H1 (cell line): Measurements from ENCODE around the gene LRRIQ4. TPM values are rescaled to one million over a fixed set of nuclear protein-coding genes. Genes with fewer than 3 reads are reported as not detected.

Experiments
- CTCF ChIA-PET: fragments of 300-600 bp; sonication (Branson Sonifier 250); formaldehyde crosslinking; loops from one replicate; lab custom pipeline; 2021; ENCODE audit not compliant: partially characterized antibody; lab: Charles Lee
- POLR2A ChIA-PET: fragments of 300-600 bp; sonication (Branson Sonifier 250); formaldehyde crosslinking; loops from one replicate; lab custom pipeline; 2021; ENCODE audit warnings: inconsistent platforms; ENCODE audit not compliant: partially characterized antibody; lab: Charles Lee
- DNase-seq, 2 experiments: peaks; one replicate each; pipeline versions ENCODE4 v3.0.0 to v3.0.0-alpha.2; 2010 to 2022; ENCODE audit warnings: low spot score in 2 of 2, low read depth in 1 of 2, mixed read lengths in 1 of 2
- FAIRE-seq: peaks from 2 replicates; lab custom pipeline; 2011; peaks lifted over from hg19 to GRCh38; lab: Jason Lieb, UNC
- H2AFZ ChIP-seq: 2 replicates; pipeline ENCODE4 v1.8.1; 2012; ENCODE audit warnings: low read length, inconsistent platforms
- H2AK5ac ChIP-seq: 2 replicates; pipeline ENCODE4 v1.6.1; 2013; ENCODE audit warnings: low read depth, low read length
- H2BK120ac ChIP-seq: replicated peaks from 2 replicates; pipeline ENCODE3; 2013; ENCODE audit warnings: low read depth, low read length, inconsistent platforms
- H2BK12ac ChIP-seq: 2 replicates; pipeline ENCODE4 v1.6.1; 2013; ENCODE audit warnings: low read depth, low read length
- H2BK15ac ChIP-seq: 2 replicates; pipeline ENCODE4 v1.6.1; 2013; ENCODE audit warnings: low read length
- H2BK20ac ChIP-seq: 2 replicates; pipeline ENCODE4 v1.6.1; 2013; ENCODE audit warnings: low read length
- H2BK5ac ChIP-seq: 2 replicates; pipeline ENCODE4 v1.6.1; 2013; ENCODE audit warnings: low read depth, low read length
- H3K14ac ChIP-seq: 2 replicates; pipeline ENCODE4 v1.6.1; 2013; ENCODE audit warnings: inconsistent platforms; ENCODE audit not compliant: insufficient read length
- H3K18ac ChIP-seq: 2 replicates; pipeline ENCODE4 v1.6.1; 2013; ENCODE audit warnings: low read length; ENCODE audit errors: extremely low read depth
- H3K23ac ChIP-seq: 2 replicates; pipeline ENCODE4 v1.6.1; 2013; ENCODE audit warnings: inconsistent platforms; ENCODE audit not compliant: insufficient read length
- H3K23me2 ChIP-seq: 2 replicates; pipeline ENCODE4 v1.6.1; 2013; ENCODE audit warnings: low read depth, low read length
- H3K27ac ChIP-seq: 2 replicates; pipeline ENCODE4 v1.6.1; 2011; ENCODE audit warnings: low read depth, low read length, inconsistent platforms
- H3K27me3 ChIP-seq, 4 experiments: replicated peaks in 1 of 4; 1 replicate in 1 of 4; 2 replicates in 3 of 4; pipeline versions ENCODE4 v1.6.1 to v1.8.1; 2011 to 2013; ENCODE audit warnings: low read length in 3 of 4, mild to moderate bottlenecking in 3 of 4, inconsistent platforms in 2 of 4, mixed read lengths in 2 of 4, moderate library complexity in 1 of 4; ENCODE audit not compliant: control insufficient read depth in 3 of 4, insufficient read depth in 3 of 4; ENCODE audit errors: extremely low read depth in 1 of 4
- H3K36me3 ChIP-seq, 4 experiments: 2 replicates each; pipeline versions ENCODE4 v1.6.1 to v1.8.1; 2011 to 2013; ENCODE audit warnings: mild to moderate bottlenecking in 4 of 4, low read length in 3 of 4, moderate library complexity in 2 of 4, control low read depth in 1 of 4, inconsistent platforms in 1 of 4; ENCODE audit not compliant: insufficient read depth in 4 of 4, control insufficient read depth in 2 of 4
- H3K4ac ChIP-seq: replicated peaks from 2 replicates; pipeline ENCODE3; 2013; ENCODE audit warnings: low read length, low read depth, mixed read lengths, inconsistent platforms; ENCODE audit not compliant: insufficient read length
- H3K4me1 ChIP-seq, 4 experiments: replicated peaks in 1 of 4; 1 replicate in 1 of 4; 2 replicates in 3 of 4; pipeline versions ENCODE4 v1.6.1 to v1.8.1; 2011 to 2013; ENCODE audit warnings: low read length in 3 of 4, inconsistent platforms in 2 of 4, mixed read lengths in 1 of 4; ENCODE audit not compliant: insufficient read depth in 4 of 4, control insufficient read depth in 3 of 4
- H3K4me2 ChIP-seq, 2 experiments: 2 replicates each; pipeline versions ENCODE4 v1.6.1 to v1.8.1; 2011 to 2013; ENCODE audit warnings: low read depth in 2 of 2, low read length in 2 of 2, control low read depth in 1 of 2, inconsistent platforms in 1 of 2, mild to moderate bottlenecking in 1 of 2; ENCODE audit not compliant: insufficient read depth in 1 of 2
- H3K4me3 ChIP-seq, 4 experiments: fragments of 200-600, 300-600 bp in 1 of 4; sonication (generic), shearing (Covaris generic), sonication (Bioruptor Twin) in 1 of 4; 2 replicates each; pipeline versions ENCODE4 v1.5.1 to v1.8.1; 2011 to 2016; ENCODE audit warnings: low read length in 4 of 4, low read depth in 3 of 4, control low read depth in 2 of 4, inconsistent platforms in 2 of 4, mild to moderate bottlenecking in 2 of 4, mixed read lengths in 1 of 4, moderate library complexity in 1 of 4; ENCODE audit not compliant: insufficient read depth in 2 of 4; ENCODE audit errors: extremely low read depth in 1 of 4
- H3K56ac ChIP-seq: replicated peaks from 2 replicates; pipeline ENCODE3; 2013; ENCODE audit warnings: low read depth, mild to moderate bottlenecking, mixed read lengths, low read length, inconsistent platforms; ENCODE audit not compliant: insufficient read length
- H3K79me1 ChIP-seq: 2 replicates; pipeline ENCODE4 v1.6.1; 2013; ENCODE audit warnings: low read depth, low read length, control low read depth
- H3K79me2 ChIP-seq, 2 experiments: 2 replicates each; pipeline versions ENCODE4 v1.6.1 to v1.8.1; 2012 to 2013; ENCODE audit warnings: low read length in 2 of 2, mild to moderate bottlenecking in 2 of 2, inconsistent platforms in 1 of 2; ENCODE audit not compliant: insufficient read depth in 2 of 2, control insufficient read depth in 1 of 2
- H3K9ac ChIP-seq, 4 experiments: replicated peaks in 1 of 4; 1 replicate in 1 of 4; 2 replicates in 3 of 4; pipeline versions ENCODE4 v1.6.1 to v1.8.1; 2011 to 2013; ENCODE audit warnings: low read depth in 3 of 4, low read length in 3 of 4, control low read depth in 2 of 4, mild to moderate bottlenecking in 2 of 4, moderate library complexity in 2 of 4, inconsistent platforms in 1 of 4; ENCODE audit errors: extremely low read depth in 1 of 4
- H3K9me3 ChIP-seq, 2 experiments: 2 replicates each; pipeline versions ENCODE4 v1.6.1 to v1.8.1; 2012 to 2013; ENCODE audit warnings: mild to moderate bottlenecking in 2 of 2, moderate library complexity in 2 of 2, control low read depth in 1 of 2, inconsistent platforms in 1 of 2, low read depth in 1 of 2, low read length in 1 of 2, mixed read lengths in 1 of 2; ENCODE audit not compliant: insufficient read depth in 2 of 2
- H4K20me1 ChIP-seq, 2 experiments: replicated peaks in 1 of 2; 2 replicates each; pipeline versions ENCODE3 to v1.8.1; 2011 to 2013; ENCODE audit warnings: inconsistent platforms in 2 of 2, low read length in 2 of 2, mild to moderate bottlenecking in 1 of 2; ENCODE audit not compliant: insufficient read depth in 2 of 2, control insufficient read depth in 1 of 2
- H4K5ac ChIP-seq: 2 replicates; pipeline ENCODE4 v1.6.1; 2013; ENCODE audit warnings: low read length, low read depth, mixed read lengths, inconsistent platforms; ENCODE audit not compliant: insufficient read length
- H4K8ac ChIP-seq: 2 replicates; pipeline ENCODE4 v1.8.0; 2013; ENCODE audit warnings: mild to moderate bottlenecking, moderate library complexity, low read length, inconsistent platforms; ENCODE audit not compliant: insufficient read depth; ENCODE audit errors: extremely low read depth
- H4K91ac ChIP-seq: replicated peaks from 2 replicates; pipeline ENCODE3; 2013; ENCODE audit warnings: low read length, mixed read lengths, inconsistent platforms; ENCODE audit not compliant: insufficient read length
- RAD21 ChIP-seq, 2 experiments: IDR thresholded peaks in 1 of 2; conservative IDR thresholded peaks in 1 of 2; 2 replicates each; pipeline ENCODE4 v1.6.1; 2011; ENCODE audit warnings: low read depth in 2 of 2, low read length in 2 of 2, improper control_type of control experiment in 1 of 2, inconsistent platforms in 1 of 2, mild to moderate bottlenecking in 1 of 2, moderate library complexity in 1 of 2
- RFX5 ChIP-seq: IDR thresholded peaks from 2 replicates; pipeline ENCODE4 v1.6.1; 2011; ENCODE audit warnings: low read depth, low read length, improper control_type of control experiment, borderline replicate concordance
- WGBS, 2 experiments: shearing (Covaris generic) in 1 of 2; methylation state at CpG; one replicate each; pipeline versions ENCODE4 v1.1.6 to v1.1.7; 2013 to 2015; ENCODE audit warnings: low lambda C conversion rate in 2 of 2, mixed read lengths in 2 of 2, inconsistent platforms in 1 of 2, low coverage in 1 of 2, missing lambda C conversion rate in 1 of 2; ENCODE audit not compliant: insufficient replicate concordance in 2 of 2, insufficient coverage in 1 of 2, insufficient read length in 1 of 2; ENCODE audit errors: extremely low coverage in 1 of 2, missing lambda C conversion rate in 1 of 2; 5-methylcytosine and 5-hydroxymethylcytosine counted together
- polyA plus RNA-seq, 7 experiments: library from polyadenylated mRNA; depleted of rRNA in 3 of 7; stranded (reverse) in 5 of 7; unstranded in 2 of 7; fragments of >200 nt in 5 of 7; fragments of 200-250 nt in 2 of 7; gene quantifications; 1 replicate in 5 of 7; 2 replicates in 1 of 7; 4 replicates in 1 of 7; pipeline versions ENCODE4 v1.2.1 to v1.2.3, GENCODE V29; 2011 to 2013; ENCODE audit warnings: missing spikeins in 2 of 7, mixed read lengths in 2 of 7
- total RNA-seq: library from RNA; stranded (reverse); fragmentation: NEBNext Ultra II Directional; extraction: Animal tissue kit (Norgen Biotek cat#: 25700); gene quantifications from 2 replicates; pipeline ENCODE4 v1.2.1, GENCODE V29; 2021

The LRRIQ4 gene
- total and polyA plus RNA-seq, 2 of the 8 experiments (the other 6 are each of a cell fraction or from before 2014, with no cell fraction given): 0.08 TPM; not detected in 1

DNA sequence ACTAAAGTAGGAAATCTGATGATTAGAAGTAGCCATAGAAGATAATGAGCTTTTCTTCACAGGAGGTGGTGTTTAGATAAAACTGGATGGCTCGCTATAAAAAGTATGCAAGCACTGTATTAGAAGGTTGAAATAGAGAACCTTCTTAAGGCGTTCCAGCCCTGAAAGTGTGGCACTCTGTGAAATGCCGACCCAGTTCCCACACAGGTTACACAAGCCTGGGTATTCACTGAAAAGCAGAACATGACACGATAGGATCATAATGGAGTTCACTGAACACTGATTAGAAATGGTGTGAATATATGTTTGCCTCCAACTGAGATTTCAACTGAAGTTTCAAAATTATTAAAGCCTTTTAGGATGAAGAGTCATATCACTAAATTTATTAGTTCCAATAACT is 15.0 kb downstream of the LRRIQ4 start:
- ChIA-PET POLR2A (interaction anchor here (1.0 kb wide), 1 partner anchor 139 kb away, joined by 3 read pairs; the partner anchor contains the start of gene SEC62), CTCF (no interaction called here)
- no peaks in the 10 kb centered on the region for H3K79me1 ChIP-seq
- no peak for DNase-seq
- H3K9ac ChIP-seq: no peak overlapping the region
- H3K4me3 ChIP-seq: no peak overlapping the region
- H3K18ac ChIP-seq: no peak overlapping the region
- no peak overlapping the region for H4K91ac ChIP-seq
- no peaks in the 10 kb centered on the region for H3K9me3 ChIP-seq
- no peak overlapping the region for H2BK15ac ChIP-seq
- no peak overlapping the region for H3K4ac ChIP-seq
- no peak overlapping the region for H2BK5ac ChIP-seq
- H3K27ac ChIP-seq: no peak overlapping the region
- no peaks in the 10 kb centered on the region for H3K23me2 ChIP-seq
- H3K27me3 ChIP-seq: no peaks in the 10 kb centered on the region
- no peak overlapping the region for H3K14ac ChIP-seq
- no peak overlapping the region for H4K8ac ChIP-seq
- no peak overlapping the region for H3K23ac ChIP-seq
- H2AFZ ChIP-seq: no peak overlapping the region
- H3K4me1 ChIP-seq: no peaks in the 10 kb centered on the region
- H2AK5ac ChIP-seq: no peak overlapping the region
- H4K20me1 ChIP-seq: no peaks in the 10 kb centered on the region
- no peak overlapping the region for H2BK120ac ChIP-seq
- H2BK12ac ChIP-seq: no peak overlapping the region
- H3K4me2 ChIP-seq: no peak overlapping the region
- no peak overlapping the region for H3K56ac ChIP-seq
- 83% methylated on average over 4 of the region's 4 CpGs; no CpG with 5 or more reads in 1 of the 2 experiments for WGBS, 2 experiments
- H3K36me3 ChIP-seq: no peaks in the 10 kb centered on the region
- H3K79me2 ChIP-seq: no peaks in the 10 kb centered on the region
- no peak overlapping the region for H4K5ac ChIP-seq
- H2BK20ac ChIP-seq: no peak overlapping the region
- FAIRE-seq: no peak
- no peak for TF ChIP-seq RFX5
- TF ChIP-seq RAD21 (IDR thresholded peaks at IDR 0.05 in 1 of 2, conservative IDR thresholded peaks at IDR 0.05 in 1 of 2; ENCODE audit: low read depth in 2 of 2, low read length in 2 of 2): no peak
